Heart left ventricle (tissue), 13 donors: ENCODE data around the gene SMAD3.

Source experiments
- CTCF ChIP-seq, 12 donors: fragments of 200-600 bp; sonication (generic) in 4 of 12; IDR thresholded peaks; one replicate each; pipeline versions ENCODE4 v1.5.0 to v1.8.0; 2018 to 2022; ENCODE audit warnings: antibody characterized with exemption in 12 of 12, mild to moderate bottlenecking in 5 of 12
- POLR2A ChIP-seq, 2 donors: fragments of 450-650 bp; IDR thresholded peaks; one replicate each; pipeline ENCODE4 v1.6.1; 2017; ENCODE audit warnings: antibody characterized with exemption in 2 of 2, mild to moderate bottlenecking in 2 of 2, moderate library complexity in 2 of 2
- donor health status: ischemic (EF 13 %, LVEDD 7.1; RV severe dilation, severe dysfunction).
- donor health status: DM: no; HTN: yes; CAD: no.
- donor health status: DM: no; HTN: no; CAD: no.
- donor health status: ischemic (EF 25% LVEDD 6.9; RV normal size, moderate dysfunction).
- donor health status: ischemic (EF 25% LVEDD 5.7; RV mildly dilated, moderate dysfunction).
- donor health status: ischemic (EF 35%, LVEDD 5.7; RV mildly dilated, moderate dysfunction).
- donor health status: nonischemic (EF 11% LVEDD 7.7; RV severe dilation, severe dysfunction).
- donor health status: DM: yes; HTN: yes; CAD: no.
- donor health status: PGD.
- donor health status: ischemic (EF 29% LVEDD 5.4; RV normal size, mild dysfunction).
- donor health status: nonischemic (EF 23%, LVEDD 6.1; RV moderate dilation, normal function).

- TF ChIP-seq CTCF (IDR thresholded peaks at IDR 0.05) (no peak), POLR2A (IDR thresholded peaks at IDR 0.05) (no peak)
Measured at GRCh38 chr15:67083135-67083762, 17.8 kb downstream of the SMAD3 start.
